ENCODE data around the gene UGGT1. TPM values are rescaled to one million over a fixed set of nuclear protein-coding genes. Genes with fewer than 3 reads are reported as not detected.

UGGT1 gene
- total and polyA plus RNA-seq, 2 donors (not counting 3 experiments of a cell fraction or from before 2014, with no cell fraction given): 27.6 to 83.2 TPM

DNA sequence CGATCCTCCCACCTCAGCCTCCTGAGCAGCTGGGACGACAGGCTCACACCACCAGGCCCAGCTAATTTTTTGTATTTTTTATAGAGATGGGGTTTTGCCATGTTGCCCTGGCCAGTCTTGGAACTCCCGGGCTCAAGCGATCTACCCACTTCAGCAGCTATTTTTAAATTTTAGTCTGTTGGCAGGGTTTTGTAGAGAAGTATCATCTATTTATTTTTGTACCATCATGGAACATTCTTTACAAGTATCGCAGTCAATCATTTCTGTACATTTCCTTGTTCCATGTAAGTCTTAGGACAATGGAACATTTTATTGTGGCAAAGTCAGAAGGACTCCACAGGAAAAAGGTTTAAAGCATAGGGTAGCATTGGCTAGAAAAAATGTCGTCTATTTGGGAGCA, 94.6 kb downstream of the UGGT1 start:
- DNase-seq (ENCODE audit: low read depth, low spot score): no peak
- dilution Hi-C loops (cut with MboI; ENCODE audit: extremely low pct_ligation_motif_present, low sequenced_read_pairs): no loop called here
- Histone ChIP-seq H3K36me3 (ENCODE audit: control insufficient read depth in 2 of 2, extremely low read depth in 1 of 2, insufficient read depth in 2 of 2, low read length in 2 of 2) (peaks cover 9 to 21% of the 10 kb centered on the region in 2 experiments), H3K9ac (replicated peaks; ENCODE audit: extremely low read depth, insufficient read depth, low read length) (no peak overlapping the region), H3K27ac (ENCODE audit: insufficient read depth, low read depth, low read length) (no peak overlapping the region), H4K20me1 (replicated peaks; ENCODE audit: control insufficient read depth, extremely low read depth, insufficient read depth, low read length) (no peaks in the 10 kb centered on the region), H3K4me3 (replicated peaks in 1 of 3; ENCODE audit: insufficient read depth in 1 of 3, low read depth in 1 of 3, low read length in 3 of 3) (no peak overlapping the region), H3K9me3 (replicated peaks; ENCODE audit: control insufficient read depth, insufficient read depth, low read length) (no peaks in the 10 kb centered on the region), H2AFZ (ENCODE audit: low read depth, low read length) (no peak overlapping the region), H3K4me1 (ENCODE audit: control insufficient read depth, extremely low read depth, insufficient read depth, low read length) (peaks cover 15% of the 10 kb centered on the region), H3K79me2 (ENCODE audit: control insufficient read depth, insufficient read depth, low read length) (no peaks in the 10 kb centered on the region), H3K27me3 (ENCODE audit: control insufficient read depth in 2 of 2, insufficient read depth in 2 of 2, low read length in 2 of 2) (no peaks in the 10 kb centered on the region), H3K9me1 (replicated peaks; ENCODE audit: control insufficient read depth, extremely low read depth, insufficient read depth, low read length) (no peaks in the 10 kb centered on the region), H3K4me2 (ENCODE audit: insufficient read depth, low read length) (no peak overlapping the region)
- ChIA-PET CTCF (interaction anchor here (0.7 kb wide), 1 partner anchor 67 kb away, joined by 4 read pairs; no protein-coding TSS in a partner anchor), POLR2A (interaction anchor here (0.7 kb wide), 1 partner anchor 16 kb away, joined by 5 read pairs; no protein-coding TSS in a partner anchor)
- TF ChIP-seq, protein P1, sequence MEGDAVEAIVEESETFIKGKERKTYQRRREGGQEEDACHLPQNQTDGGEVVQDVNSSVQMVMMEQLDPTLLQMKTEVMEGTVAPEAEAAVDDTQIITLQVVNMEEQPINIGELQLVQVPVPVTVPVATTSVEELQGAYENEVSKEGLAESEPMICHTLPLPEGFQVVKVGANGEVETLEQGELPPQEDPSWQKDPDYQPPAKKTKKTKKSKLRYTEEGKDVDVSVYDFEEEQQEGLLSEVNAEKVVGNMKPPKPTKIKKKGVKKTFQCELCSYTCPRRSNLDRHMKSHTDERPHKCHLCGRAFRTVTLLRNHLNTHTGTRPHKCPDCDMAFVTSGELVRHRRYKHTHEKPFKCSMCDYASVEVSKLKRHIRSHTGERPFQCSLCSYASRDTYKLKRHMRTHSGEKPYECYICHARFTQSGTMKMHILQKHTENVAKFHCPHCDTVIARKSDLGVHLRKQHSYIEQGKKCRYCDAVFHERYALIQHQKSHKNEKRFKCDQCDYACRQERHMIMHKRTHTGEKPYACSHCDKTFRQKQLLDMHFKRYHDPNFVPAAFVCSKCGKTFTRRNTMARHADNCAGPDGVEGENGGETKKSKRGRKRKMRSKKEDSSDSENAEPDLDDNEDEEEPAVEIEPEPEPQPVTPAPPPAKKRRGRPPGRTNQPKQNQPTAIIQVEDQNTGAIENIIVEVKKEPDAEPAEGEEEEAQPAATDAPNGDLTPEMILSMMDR (IDR thresholded peaks at IDR 0.05; ENCODE audit: extremely low read depth in 1 of 2, insufficient read depth in 1 of 2, low read depth in 1 of 2, low read length in 2 of 2): no peak
- TF ChIP-seq MYC (IDR thresholded peaks at IDR 0.05; ENCODE audit: low read depth, low read length): no peak
- no peak for TF ChIP-seq POLR2A (IDR thresholded peaks at IDR 0.05; ENCODE audit: low read depth, low read length)
- TF ChIP-seq EZH2 (IDR thresholded peaks at IDR 0.05; ENCODE audit: borderline replicate concordance, low read depth, low read length, severe bottlenecking): no peak
- no peak for TF ChIP-seq FOS (IDR thresholded peaks at IDR 0.05; ENCODE audit: borderline replicate concordance, insufficient read depth, low read length)
- no peak for TF ChIP-seq JUN (IDR thresholded peaks at IDR 0.05; ENCODE audit: borderline replicate concordance, insufficient read depth, insufficient read length, low read depth)
- TF ChIP-seq, protein P2, sequence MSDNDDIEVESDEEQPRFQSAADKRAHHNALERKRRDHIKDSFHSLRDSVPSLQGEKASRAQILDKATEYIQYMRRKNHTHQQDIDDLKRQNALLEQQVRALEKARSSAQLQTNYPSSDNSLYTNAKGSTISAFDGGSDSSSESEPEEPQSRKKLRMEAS (IDR thresholded peaks at IDR 0.05; ENCODE audit: insufficient read depth, insufficient read length): no peak
- TF ChIP-seq GATA2 (IDR thresholded peaks at IDR 0.05; ENCODE audit: insufficient read depth, insufficient read length, low read depth, low read length): no peak
- TF ChIP-seq POLR2AphosphoS5 (IDR thresholded peaks at IDR 0.05; ENCODE audit: insufficient read depth, low read depth, low read length): no peak
- intact Hi-C loops (cut with micrococcal nuclease): loop anchor here (10.0 kb wide), 1 partner anchor 549 kb away; no protein-coding TSS in a partner anchor
- FAIRE-seq: no peak
- BruUV-seq (replicated peaks): no TSS peak

All from endothelial cell of umbilical vein (primary cell).